Sigmoid colon (tissue), 4 donors: ENCODE results near the gene RAB36.

Experiments
- CTCF ChIP-seq, 4 experiments: fragments of 450-650 bp in 3 of 4; fragments of 200-600 bp in 1 of 4; IDR thresholded peaks; one replicate each; pipeline ENCODE4 v1.5.1; 2016 to 2019; ENCODE audit warnings: antibody characterized with exemption in 4 of 4, mild to moderate bottlenecking in 3 of 4, moderate library complexity in 2 of 4
- EP300 ChIP-seq, 4 donors: sonication (generic); formaldehyde crosslinking; IDR thresholded peaks; one replicate each; pipeline ENCODE4 v1.6.1; 2017; ENCODE audit warnings: antibody characterized with exemption in 4 of 4
- POLR2A ChIP-seq, 2 donors: fragments of 450-650 bp; IDR thresholded peaks; one replicate each; pipeline ENCODE4 v1.6.1; 2016; ENCODE audit warnings: antibody characterized with exemption in 2 of 2, mild to moderate bottlenecking in 2 of 2, moderate library complexity in 2 of 2
- POLR2AphosphoS5 ChIP-seq, 4 donors: sonication (generic); formaldehyde crosslinking; IDR thresholded peaks; one replicate each; pipeline ENCODE4 v1.6.1; 2017; ENCODE audit warnings: antibody characterized with exemption in 4 of 4

GRCh38 chr22:23184100-23184763 is 39.0 kb downstream of the RAB36 start:
- TF ChIP-seq EP300 (IDR thresholded peaks at IDR 0.05) (no peak), CTCF (IDR thresholded peaks at IDR 0.05) (no peak), POLR2A (IDR thresholded peaks at IDR 0.05) (no peak), POLR2AphosphoS5 (IDR thresholded peaks at IDR 0.05) (no peak)
